ACHN (cell line): ENCODE data around the gene KIN.
A peak's percentile ranks its signal among the peaks of the same experiment; 100 is the strongest.
"Not testable (repeated sequence)": the region's sequence is repeated elsewhere in the genome, so short reads cannot be mapped to it uniquely, and the experiment has no call there.

ENCODE experiments used
- DNase-seq: peaks from one replicate; pipeline ENCODE4 v3.0.0-alpha.2; 2015
- in situ Hi-C: cut with HindIII; loops from 2 replicates; pipeline ENCODE4 v1.10.0; 2017; ENCODE audit warnings: low sequenced_read_pairs, low pct_ligation_motif_present, low pct_unique_long_range_greater_than_20kb

Gene KIN

GRCh38 chr10:7752251-7752650, 35.5 kb downstream of the KIN start:
- no peak for DNase-seq
- in situ Hi-C loops: no loop called here

- DNase-seq: no peak
- in situ Hi-C loops: no loop called here
Observed at GRCh38 chr10:7750222-7750621, 37.6 kb downstream of the KIN start.

- in situ Hi-C loops: not testable (repeated sequence)
Observed at GRCh38 chr10:7748637-7749036, 39.2 kb downstream of the KIN start.

GRCh38 chr10:7744307-7744706, 43.5 kb downstream of the KIN start:
- no peak for DNase-seq
- in situ Hi-C loops: no loop called here

More at GRCh38 chr10:7748637-7749036, 39.2 kb downstream of the KIN start:
- DNase-seq: not testable (repeated sequence)

- in situ Hi-C loops: no loop called here
- no peak for DNase-seq
Observed at GRCh38 chr10:7738536-7739407, 49.0 kb downstream of the KIN start.

DNA sequence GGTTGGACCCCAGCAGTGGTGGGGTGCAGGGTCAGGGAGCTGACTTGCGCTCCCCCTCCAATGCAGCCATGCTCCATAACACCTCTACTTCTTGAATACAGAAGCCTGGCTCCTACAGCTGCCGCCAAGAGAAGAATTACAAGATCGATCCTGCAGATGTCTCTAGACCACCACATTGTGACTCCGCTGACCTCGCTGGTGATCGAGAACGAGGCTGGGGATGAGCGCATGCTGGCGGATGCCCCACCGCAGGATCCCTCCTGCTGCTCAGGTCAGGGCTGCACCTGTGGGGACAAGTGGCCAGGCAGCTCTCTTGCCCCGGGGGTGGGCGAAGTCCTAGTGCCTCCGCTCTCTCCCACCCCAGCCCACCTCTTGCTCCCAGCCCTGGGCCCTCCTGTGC, 53.0 kb downstream of the KIN start:
- in situ Hi-C loops: no loop called here
- no peak for DNase-seq

DNA sequence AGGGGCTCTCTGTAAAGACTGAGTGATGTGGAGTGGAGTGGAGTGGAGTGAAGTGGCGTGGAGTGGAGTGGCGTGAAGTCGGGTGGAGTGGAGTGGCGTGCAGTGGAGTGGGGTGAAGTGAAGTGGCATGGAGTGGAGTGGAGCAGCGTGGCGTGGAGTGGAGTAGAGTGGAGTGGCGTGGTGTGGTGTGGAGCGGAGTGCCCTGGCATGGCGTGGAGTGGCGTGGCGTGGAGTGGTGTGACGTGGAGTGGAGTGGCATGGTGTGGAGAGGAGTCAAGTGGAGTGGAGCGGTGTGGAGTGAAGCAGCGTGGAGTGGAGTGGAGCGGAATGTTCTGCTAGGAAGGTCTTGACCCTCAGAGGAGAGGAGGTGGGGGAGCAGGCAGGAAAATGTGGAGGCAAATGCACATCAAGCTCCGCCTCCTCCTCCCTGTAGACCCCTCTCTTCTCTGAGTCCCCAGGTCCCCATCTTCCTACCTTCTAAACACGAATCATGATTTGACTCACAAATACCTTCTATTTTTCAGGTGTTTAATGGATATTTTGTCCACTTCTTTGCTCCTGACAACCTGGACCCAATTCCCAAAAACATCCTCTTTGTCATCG, 64.8 kb downstream of the KIN start:
- in situ Hi-C loops: no loop called here
- DNase-seq: no peak

DNA sequence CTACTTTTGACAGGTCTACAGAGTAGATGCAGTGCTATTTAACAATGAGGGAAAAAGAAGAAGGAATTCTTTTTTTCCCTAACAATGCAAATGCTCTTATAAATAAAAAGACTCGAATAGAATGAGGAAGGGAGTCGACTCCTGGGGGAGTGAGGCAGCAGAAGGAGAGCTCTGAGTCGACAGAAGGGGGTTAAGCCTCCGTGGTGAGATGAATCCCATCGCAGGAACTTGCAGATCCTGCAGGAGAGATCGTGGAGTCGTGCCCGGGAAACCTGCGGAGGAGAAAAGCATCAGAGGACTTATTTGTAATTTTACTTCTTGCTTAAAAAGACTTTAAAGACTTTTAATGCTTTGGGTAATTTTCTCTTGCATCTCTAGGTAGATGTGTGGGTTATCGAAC, 67.3 kb downstream of the KIN start:
- DNase-seq: no peak

GRCh38 chr10:7718685-7719084, 69.1 kb downstream of the KIN start:
- no peak for DNase-seq
- in situ Hi-C loops: no loop called here

More for the DNA sequence above, 67.3 kb downstream of the KIN start:
- in situ Hi-C loops: no loop called here

GRCh38 chr10:7717767-7718166, 70.0 kb downstream of the KIN start:
- in situ Hi-C loops: no loop called here
- no peak for DNase-seq

DNA sequence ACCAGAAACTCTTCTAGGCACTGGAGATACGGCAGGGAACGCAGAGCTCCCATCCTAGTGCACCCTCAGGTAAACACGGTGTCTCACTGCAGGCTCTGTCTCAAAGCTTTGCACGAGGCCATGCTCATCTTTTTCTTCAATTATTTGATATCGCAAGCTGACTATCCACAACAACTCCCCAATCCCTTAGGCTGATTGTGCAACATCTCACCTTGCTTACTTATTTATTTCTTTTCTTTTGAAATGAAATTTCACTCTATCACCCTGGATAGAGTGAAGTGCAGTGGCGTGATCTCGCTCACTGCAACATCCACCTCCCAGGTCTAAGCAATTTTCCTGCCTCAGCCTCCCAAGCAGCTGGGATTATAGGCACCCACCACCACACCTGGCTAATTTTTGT, 72.3 kb downstream of the KIN start:
- in situ Hi-C loops: no loop called here
- no peak for DNase-seq

- in situ Hi-C loops: not testable (repeated sequence)
Observed at GRCh38 chr10:7711075-7711474, 76.7 kb downstream of the KIN start.

GRCh38 chr10:7710446-7710845, 77.3 kb downstream of the KIN start:
- in situ Hi-C loops: no loop called here

More at GRCh38 chr10:7711075-7711474, 76.7 kb downstream of the KIN start:
- not testable (repeated sequence) for DNase-seq

DNA sequence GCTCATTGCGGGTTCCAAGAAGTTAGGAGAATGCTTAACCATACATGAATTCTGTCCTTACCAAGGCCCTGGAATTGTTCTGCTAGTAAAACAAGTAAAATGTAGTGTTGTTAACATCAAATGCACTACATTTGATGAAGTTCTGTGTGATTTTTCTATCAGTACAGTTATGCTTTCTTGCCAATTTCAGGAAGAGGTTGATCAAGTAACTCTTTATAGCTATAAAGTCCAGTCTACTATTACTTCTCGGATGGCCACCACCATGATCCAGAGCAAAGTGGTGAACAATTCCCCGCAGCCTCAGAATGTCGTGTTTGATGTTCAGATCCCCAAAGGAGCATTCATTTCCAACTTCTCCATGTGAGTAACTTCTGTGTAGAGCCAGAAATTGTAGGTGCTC, 79.0 kb downstream of the KIN start:
- no peak for DNase-seq
- in situ Hi-C loops: no loop called here

More at GRCh38 chr10:7710446-7710845, 77.3 kb downstream of the KIN start:
- DNase-seq: no peak

GRCh38 chr10:7707858-7708622, 79.8 kb downstream of the KIN start:
- in situ Hi-C loops: no loop called here
- no peak for DNase-seq

DNA sequence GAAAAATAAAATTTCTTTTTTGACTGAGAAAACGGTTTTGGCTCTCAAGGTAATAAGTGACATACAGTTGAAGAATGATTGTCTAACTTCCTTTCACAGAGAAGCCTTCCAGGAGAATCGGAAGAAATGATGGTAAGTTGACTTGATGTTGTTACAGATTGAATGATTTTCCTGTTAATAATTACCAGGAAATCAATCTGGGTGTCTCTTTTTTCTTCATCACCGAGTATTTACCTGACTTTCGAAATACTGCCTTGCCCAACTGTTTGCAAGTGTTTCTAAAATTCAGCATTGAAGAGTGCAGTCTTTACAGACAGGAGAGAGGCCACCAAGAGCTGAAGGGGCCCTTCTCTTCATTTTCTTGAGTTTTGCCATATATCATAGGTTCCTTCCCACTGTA, 80.7 kb downstream of the KIN start:
- in situ Hi-C loops: no loop called here
- DNase-seq: peak; percentile 8

GRCh38 chr10:7706534-7707073, 81.2 kb downstream of the KIN start:
- in situ Hi-C loops: no loop called here
- no peak for DNase-seq

GRCh38 chr10:7705341-7705740, 82.5 kb downstream of the KIN start:
- DNase-seq: no peak
- in situ Hi-C loops: no loop called here
